Astrocyte (in vitro differentiated cells and primary cell): ENCODE data around the gene DUSP16.

Experiments used
- CTCF ChIP-seq: IDR thresholded peaks from 2 replicates; pipeline ENCODE4 v1.5.1; 2011; ENCODE audit warnings: low read depth, mild to moderate bottlenecking, inconsistent platforms, low read length, moderate library complexity; ENCODE audit not compliant: insufficient read depth
- EZH2 ChIP-seq: IDR thresholded peaks from 2 replicates; pipeline ENCODE4 v1.6.1; 2012; ENCODE audit warnings: mild to moderate bottlenecking, low read length, inconsistent platforms; ENCODE audit not compliant: insufficient read depth

GRCh38 chr12:12533238-12533829 is 29.3 kb downstream of the DUSP16 start:
- TF ChIP-seq CTCF (no peak), EZH2 (no peak)
